Head of caudate nucleus (tissue), 42 donors: Measurements from ENCODE around the gene AFF2.
"Not testable (repeated sequence)": the region's sequence is repeated elsewhere in the genome, so short reads cannot be mapped to it uniquely, and the experiment has no call there.

Experiments used
- DNase-seq, 42 donors: peaks; one replicate each; pipeline versions ENCODE4 v3.0.0 to v3.0.0-alpha.2; 2020 to 2021; ENCODE audit warnings: mixed read lengths in 7 of 42
- intact Hi-C: fragments of 100-400 bp; cut with DNase I; formaldehyde crosslinking; loops from one replicate; pipeline ENCODE4 v1.15.0; 2022

AFF2 gene

DNA sequence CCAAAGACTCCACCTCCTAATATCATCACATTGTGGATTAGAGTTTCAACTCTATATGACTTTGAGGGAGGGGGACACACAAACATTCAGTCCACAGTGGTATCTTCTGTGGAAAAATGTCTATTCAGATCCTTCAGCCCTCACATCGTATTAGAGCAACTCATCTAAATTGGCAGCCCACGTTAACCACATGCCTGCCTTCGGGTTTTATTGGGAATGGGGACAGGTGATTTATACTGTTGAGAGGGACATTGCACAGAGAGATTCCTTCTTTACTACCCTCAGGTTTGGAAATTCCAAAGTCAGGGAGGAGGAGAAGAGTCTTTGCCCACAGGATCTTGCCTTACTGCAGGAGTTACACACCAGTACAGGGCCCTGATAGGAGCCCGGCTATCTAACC lies 372.5 kb downstream of the AFF2 start:
- DNase-seq = no peak
- intact Hi-C loops = no loop called here

DNA sequence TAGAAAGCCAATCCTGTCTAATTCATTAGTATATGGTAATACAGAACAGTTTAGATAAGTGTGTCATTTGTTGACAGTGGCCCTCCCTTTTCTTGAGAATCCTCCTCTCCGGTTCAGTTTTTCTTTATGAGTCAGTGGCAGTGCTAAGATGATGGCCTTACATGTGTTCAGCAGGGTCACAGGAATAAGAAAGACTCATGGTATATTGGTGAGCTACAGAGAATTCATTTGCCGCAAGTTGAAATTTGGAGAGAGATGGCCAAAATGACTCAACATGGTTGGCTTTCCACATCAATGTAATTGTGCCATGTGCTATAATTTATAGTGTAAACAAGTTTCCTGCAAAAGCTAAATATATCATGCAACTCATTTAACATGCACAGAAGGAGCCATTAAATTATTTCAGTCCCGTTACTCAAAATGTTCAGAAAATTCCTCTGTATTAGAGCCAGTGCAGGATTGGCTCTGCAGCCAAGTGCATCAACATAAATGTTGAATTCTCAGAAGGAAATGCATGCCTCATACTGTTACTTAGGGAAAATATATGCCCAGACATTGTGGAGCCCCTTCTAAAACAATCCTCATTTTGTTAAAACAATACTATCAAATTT lies 374.3 kb downstream of the AFF2 start:
- no peak for DNase-seq
- intact Hi-C loops = no loop called here

DNA sequence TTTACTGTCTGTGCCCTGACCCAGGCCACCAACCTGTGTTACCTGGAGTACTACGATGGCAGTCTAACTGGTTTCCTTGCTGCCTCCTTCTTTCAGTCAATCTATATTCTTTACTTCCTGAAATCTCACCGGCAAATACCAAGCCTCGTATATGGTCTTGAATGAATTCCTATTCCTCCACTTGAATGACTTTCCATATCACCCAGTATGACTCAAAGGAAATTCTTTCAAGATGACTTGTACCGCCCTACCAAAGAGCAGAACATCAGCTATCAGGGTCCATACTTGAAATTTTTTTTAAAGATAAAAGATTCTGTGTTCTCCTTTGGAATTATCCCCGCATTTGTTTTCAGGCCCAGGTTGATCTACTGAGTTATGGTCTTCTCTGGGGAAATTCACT lies 378.0 kb downstream of the AFF2 start:
- intact Hi-C loops = no loop called here
- no peak for DNase-seq

DNA sequence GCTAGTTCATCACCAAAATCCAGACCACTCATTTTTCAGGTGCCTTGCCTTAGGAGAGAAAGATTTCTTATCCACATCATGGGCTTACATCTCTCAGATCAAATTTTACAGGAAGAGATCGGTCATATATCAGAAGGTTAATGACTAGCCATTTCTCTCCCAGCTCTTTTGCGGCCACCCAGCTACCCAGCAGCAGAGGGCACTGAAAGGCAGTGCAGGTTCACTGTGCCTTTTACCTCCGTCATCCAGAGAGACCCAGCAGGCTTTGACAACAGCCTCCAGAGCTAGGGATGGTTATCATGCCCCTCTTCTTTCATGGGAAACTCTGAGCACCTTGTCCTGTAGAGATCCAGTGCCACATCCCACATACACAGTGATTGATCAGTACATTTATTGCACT lies 384.8 kb downstream of the AFF2 start:
- intact Hi-C loops = no loop called here
- DNase-seq = no peak

DNA sequence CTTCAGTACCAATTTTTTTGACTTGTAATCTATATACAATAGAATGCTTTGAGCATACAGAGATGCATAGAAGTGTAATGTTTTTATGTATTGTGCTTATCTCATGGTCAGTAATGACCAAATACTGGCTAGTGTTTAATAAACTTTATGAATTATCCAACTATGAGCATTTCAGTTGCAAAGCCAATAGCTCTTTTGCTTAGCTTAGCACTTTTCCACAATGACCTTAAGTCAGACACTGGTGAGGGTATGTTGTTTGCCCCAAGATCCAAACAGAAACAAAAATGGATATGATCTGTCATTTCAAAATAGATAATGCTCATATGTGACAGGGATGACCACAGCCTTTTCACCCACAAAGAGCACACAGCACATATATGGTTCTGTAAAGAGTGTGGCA lies 393.0 kb downstream of the AFF2 start:
- no peak for DNase-seq
- intact Hi-C loops = no loop called here

DNA sequence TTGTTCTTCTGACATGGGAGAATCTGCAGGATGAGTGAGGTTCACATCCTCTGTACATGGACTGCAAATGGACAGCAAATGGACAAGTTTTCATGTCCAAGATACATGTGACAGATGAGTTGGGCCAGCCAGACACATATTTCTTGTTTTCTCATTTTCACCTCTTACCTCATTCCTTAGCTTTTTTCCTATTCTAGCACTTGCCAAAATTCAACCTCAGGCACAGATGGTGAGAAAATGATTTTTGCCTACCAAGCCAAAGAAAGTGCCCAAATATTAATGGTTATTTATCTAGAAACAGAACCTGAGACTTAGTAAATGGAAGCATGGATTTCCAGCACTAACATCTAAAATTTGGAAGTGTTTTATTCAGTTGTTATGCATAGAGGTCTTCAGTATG lies 402.2 kb downstream of the AFF2 start:
- DNase-seq = no peak
- intact Hi-C loops = no loop called here

DNA sequence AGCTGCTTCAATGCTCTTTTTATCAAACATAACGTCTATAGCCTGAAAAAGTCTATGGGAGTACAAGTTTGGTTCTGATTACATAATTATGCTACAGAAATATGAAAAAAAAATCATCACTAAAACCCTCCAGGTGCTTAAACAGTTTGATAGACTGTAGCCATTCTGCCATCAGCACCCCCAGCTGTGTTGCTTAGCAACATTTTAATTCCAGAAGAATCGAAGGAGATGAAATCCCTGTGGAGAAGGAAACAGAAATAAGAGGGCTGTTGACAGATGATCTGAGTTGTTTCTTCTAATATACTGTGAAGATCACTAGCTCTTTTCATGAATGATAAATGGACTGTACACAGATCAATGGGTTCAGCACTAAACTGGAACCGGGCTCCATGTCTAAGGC lies 402.8 kb downstream of the AFF2 start:
- intact Hi-C loops = no loop called here
- no peak for DNase-seq

DNA sequence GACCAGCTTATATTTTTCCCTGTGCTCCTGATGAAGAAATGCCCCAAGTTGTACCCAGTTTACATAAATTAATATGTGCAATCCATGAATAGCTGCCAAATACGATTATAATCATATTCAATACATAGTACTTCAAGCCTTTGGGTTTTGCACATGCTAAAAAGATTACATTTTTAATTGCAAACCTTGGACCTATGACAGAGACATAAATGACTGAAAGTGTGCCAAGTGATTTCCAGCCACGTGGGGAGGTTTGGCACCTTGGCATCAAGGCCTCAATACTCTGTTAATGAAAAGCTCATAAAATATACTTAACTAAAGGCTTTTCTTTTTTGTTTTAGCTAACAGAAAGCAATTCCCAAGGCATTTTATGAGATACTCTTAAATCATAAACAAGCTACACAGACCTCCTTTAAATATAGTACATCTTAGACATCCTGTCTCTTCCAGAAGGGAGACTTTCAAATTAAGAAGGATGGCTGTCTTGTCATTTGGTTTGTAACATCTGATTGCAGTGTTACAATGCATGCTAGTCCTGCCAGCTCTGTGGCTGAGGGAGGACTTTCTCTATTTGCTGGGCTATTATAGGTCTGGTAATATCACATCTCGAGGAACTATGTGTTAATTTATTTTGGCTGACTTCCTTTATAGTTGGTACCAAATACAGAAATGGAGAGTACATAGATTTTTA lies 404.1 kb downstream of the AFF2 start:
- no peak for DNase-seq
- intact Hi-C loops = no loop called here

DNA sequence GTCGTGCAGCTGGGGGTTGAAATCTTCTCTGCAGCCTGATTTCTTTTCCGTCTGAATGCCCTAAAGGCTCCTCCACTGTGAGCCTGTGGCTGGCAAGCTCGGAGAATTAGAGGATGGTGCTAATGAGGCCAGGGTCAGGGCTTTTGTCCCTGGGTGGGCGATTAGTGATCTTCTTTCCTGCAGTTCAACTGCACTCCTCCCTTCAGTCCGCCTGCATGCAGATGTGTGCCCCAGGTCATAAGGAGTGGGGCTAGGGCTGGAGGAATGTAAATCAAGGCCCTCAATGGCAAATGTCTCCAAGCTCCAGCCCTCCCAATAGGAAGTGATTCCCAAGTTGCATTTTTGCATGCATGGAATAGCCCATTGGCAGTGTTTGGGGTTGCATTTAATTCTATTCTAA lies 405.0 kb downstream of the AFF2 start:
- intact Hi-C loops = no loop called here
- no peak for DNase-seq

DNA sequence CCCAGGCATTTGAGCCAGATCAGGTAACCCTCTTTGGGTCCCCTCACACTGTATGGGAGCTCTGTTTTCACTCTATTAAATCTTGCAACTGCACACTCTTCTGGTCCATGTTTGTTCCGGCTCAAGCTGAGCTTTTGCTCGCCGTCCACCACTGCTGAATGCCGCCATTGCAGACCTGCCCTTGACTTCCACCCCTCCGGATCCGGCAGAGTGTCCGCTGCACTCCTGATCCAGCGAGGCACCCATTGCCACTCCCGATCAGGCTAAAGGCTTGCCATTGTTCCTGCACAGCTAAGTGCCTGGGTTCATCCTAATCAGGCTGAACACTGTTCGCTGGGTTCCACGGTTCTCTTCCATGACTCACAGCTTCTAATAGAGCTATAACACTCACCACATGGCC lies 406.2 kb downstream of the AFF2 start:
- intact Hi-C loops, DNase-seq: not testable (repeated sequence)

DNA sequence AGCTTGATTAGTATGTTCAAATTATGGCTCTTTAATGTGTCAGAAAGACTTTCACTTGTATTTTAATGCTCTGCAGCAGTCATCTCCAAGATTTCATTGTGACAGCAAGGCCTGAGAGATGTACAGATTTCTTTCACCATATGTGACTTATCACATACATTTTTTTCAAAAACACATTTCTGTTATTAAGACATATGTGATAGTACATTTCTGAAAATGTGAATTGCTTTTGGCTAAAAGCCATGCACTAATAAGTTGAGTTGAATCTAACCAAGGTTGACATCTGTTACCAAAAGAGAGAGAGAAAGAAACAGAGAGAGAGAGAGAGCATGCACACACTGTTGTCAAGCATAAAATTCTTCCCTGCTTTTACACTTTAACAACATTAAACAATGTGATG lies 409.3 kb downstream of the AFF2 start:
- DNase-seq = no peak
- intact Hi-C loops = no loop called here

DNA sequence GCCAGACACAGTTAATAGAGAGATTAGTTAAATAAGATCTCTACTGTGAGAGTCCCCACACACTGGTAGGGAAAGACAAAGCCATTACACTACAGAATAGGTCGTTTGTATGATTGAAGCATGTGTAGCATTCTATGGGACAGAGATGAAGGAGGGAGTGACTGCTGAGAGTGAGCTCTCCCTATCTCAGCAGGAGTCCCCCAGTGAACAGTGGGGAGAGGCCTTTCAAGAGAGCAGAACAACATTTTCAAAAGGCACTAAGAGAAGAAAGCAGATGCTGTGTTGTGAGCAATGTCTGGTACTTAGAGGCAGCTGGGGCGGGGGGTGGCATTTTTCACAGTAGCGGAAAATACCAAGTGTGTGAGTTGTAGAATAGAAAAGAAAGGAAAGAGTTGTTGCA lies 413.6 kb downstream of the AFF2 start:
- intact Hi-C loops = no loop called here
- DNase-seq = no peak

DNA sequence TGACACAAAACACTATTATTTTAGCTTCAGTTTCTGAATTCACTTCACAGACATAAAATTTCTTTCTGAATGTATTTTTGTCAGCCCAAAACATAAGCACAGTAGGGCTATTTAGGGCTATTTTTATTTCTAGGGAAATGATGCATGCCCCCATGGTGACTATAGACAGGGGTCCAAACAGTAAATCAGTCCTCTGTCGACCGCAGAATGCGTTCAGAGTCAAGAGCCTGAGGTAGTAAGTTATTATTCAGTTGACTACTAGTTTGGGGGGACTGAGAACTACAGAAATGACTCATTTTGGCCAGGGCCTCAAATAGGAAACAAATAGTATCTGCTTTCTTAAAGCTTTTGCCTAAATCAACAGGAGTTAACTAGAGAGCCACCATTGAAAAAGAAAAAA lies 414.4 kb downstream of the AFF2 start:
- no peak for DNase-seq
- intact Hi-C loops = no loop called here

DNA sequence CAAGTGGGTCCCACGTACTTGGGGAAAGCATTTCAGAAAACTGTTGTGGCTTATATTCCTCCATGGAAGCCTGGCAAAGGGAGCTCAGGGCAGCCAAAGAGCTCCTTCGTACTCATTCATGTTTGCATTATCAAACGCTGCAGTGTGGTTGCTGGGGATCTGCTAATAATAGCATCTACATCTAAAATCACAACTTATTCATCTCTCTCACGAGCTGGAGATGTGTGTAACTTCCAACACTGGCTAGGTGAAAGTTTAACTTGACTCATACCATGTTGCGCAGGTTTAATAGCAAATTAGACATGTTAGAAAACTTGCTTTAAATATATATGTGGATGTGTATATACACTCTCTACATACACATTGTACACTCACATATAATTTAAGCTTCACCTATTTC lies 415.1 kb downstream of the AFF2 start:
- intact Hi-C loops = no loop called here

DNA sequence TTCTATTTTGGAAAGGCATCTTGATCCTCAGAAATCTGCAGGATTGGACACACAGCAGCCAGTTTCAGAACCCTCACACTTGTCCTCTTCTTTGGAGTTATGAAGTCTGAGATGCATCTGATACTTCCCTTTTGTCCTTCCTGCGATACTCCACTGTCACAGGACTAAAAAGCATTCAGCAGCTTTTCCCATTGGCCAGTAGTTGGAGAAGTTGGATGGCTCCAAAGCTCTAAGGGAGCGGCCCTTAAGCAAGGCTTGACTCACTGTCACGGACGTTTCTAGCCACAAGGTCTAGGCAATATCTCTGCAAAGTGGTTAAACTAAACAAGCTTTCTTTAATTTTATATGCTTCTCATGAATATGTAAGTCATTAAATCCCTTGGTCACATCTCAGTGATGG lies 417.0 kb downstream of the AFF2 start:
- DNase-seq = no peak
- intact Hi-C loops = no loop called here

More for the DNA sequence above, 415.1 kb downstream of the AFF2 start:
- no peak for DNase-seq

DNA sequence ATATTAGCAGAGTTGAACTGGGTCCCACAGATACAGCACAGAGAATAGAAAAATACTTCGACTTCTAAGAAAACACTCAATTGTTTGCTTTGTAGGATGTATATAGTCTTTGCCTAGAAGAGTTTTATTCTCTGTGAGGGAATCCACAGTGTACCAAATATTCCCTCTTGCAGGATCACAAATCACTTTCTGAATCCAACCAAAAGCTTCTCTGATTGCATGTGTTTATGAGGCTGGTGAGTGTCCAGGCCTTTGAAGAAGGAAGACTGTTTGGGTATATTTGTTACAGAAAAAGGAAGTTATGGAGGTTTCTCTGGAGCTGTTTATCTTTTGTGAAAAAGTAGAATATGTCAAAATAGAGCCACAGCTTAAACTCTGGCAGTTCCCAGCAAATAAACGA lies 423.2 kb downstream of the AFF2 start:
- intact Hi-C loops = no loop called here

DNA sequence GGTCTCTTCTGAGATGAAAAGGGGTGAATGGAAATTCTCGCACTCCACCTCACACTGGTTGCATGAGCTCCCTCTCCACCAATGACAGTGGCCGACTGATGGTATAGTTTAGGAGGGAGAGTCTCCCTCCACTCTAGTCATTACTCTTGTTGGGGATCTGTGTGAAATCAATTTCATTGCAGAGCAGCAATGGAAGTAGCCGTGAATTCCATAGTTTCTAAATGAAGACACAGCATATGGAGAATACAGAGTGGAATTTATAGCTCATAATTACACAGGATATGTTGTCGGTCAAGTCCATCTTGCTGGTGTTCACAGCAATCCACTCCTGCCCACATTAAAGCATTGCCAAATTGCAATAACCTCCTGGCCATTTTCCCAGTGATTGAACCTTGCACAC lies 426.0 kb downstream of the AFF2 start:
- DNase-seq = no peak
- intact Hi-C loops = no loop called here

More for the DNA sequence above, 423.2 kb downstream of the AFF2 start:
- no peak for DNase-seq

DNA sequence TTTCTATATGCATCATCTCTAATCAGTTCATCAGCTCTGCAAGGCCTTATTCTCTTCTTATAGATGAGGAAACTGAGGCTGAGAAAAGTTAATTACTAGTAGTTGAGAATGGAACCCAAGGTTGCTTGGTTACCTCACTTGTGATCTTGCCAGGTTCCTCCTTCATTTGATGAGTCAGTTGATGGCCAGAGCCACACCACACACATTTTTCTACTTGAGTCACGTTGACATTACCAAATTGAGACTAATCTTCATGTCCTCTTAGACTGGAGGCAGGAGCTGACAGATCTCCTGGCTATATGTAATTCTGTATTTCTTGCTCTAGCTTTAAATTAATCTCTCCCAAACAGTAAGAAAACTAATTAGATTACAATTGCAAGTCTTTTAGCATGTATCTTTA lies 428.4 kb downstream of the AFF2 start:
- DNase-seq = no peak
- intact Hi-C loops = no loop called here

DNA sequence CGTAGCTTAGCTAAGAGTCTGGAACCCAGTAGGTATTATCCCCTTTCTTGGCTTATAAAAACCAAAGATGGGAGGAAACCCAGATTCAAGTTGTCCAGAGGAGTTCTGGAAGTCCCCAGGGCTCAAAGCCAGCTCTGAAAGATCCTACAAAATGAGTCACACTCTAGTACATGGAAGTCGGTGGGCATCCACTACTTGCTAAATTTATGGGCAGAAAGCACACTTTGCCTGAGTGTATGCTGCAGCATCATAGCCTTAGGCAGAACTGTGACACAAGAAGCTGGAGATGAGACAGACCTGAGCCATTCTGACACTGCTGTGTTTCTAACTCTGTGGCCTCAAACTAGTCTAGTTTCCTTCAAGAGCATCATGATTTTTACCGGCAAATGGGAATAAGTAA lies 429.3 kb downstream of the AFF2 start:
- intact Hi-C loops = no loop called here
- DNase-seq = no peak

DNA sequence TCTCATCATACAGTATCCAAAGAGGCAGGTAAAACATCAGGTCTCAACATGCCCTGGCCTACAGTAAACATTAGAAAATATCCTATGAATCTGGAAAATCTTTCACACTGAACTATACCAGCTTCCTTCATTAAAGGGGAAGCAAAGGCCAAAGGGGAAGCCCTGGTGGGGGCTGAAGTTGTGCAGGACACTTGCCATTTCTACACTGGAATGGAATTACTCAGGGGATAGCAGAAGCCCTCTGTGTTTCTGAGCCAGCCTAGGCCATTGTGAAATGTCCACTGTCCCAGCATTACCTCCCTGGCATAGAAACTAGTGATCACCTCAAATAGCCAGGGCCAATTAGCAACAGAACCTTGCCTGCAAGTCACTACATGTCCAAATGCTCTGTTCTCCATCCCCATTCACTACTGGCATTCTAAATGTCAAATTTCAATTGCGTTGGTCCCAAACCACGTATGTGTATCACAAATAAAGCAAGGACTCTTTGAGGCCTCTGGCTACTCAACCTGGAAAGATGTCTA lies 429.9 kb downstream of the AFF2 start:
- DNase-seq = no peak
- intact Hi-C loops = no loop called here

DNA sequence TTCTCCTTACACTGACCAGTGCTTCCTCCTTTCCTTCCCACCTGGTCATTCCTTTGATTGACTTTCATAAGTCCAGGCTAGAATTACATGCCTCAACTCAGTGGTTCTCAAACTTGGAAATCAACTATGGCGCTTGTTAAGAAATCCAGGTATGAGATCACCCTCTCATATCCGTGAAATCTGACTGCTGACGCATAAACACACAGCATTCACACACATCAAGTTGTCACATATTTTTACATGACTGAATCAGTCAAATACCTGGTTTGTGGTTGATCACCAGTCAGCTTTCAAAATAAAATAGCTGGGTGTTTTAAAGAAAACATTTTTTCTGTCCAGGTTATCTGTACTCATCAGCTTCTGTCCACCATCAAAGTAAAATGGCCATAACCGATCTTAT lies 433.5 kb downstream of the AFF2 start:
- intact Hi-C loops = no loop called here
- DNase-seq = no peak
